K562 (cell line): ENCODE measurements around the gene ANTKMT. TPM values are rescaled to one million over a fixed set of nuclear protein-coding genes. Genes with fewer than 3 reads are reported as not detected.

Source experiments
- CBX3 ChIP-seq, 2 experiments: IDR thresholded peaks; 1 replicate in 1 of 2; 2 replicates in 1 of 2; pipeline ENCODE4 v1.6.1; 2012; ENCODE audit warnings: inconsistent platforms in 2 of 2, low read length in 2 of 2, borderline replicate concordance in 1 of 2, control low read depth in 1 of 2
- CREB1 ChIP-seq, 2 experiments: sonication (generic) in 1 of 2; formaldehyde crosslinking in 1 of 2; IDR thresholded peaks; 2 replicates each; pipeline versions ENCODE4 v1.6.1 to v1.8.0; 2012 to 2022; ENCODE audit warnings: inconsistent platforms in 1 of 2, mild to moderate bottlenecking in 1 of 2, missing genetic modification reagents in 1 of 2, moderate library complexity in 1 of 2
- CREB5 ChIP-seq: fragments of 250-450 bp; sonication (Bioruptor Pico); IDR thresholded peaks from 2 replicates; pipeline ENCODE4 v1.5.0; 2020; ENCODE audit warnings: mild to moderate bottlenecking
- E2F1 ChIP-seq: sonication (generic); formaldehyde crosslinking; IDR thresholded peaks from 2 replicates; pipeline ENCODE4 v1.8.1; 2023; ENCODE audit warnings: mild to moderate bottlenecking, missing genetic modification reagents, moderate library complexity
- ETV1 ChIP-seq: fragments of 450-650 bp; conservative IDR thresholded peaks from 2 replicates; pipeline ENCODE4 v1.6.1; 2016; ENCODE audit warnings: missing genetic modification characterization, control low read depth, low read depth, missing compliant biosample characterization
- FOXP1 ChIP-seq: sonication (generic); formaldehyde crosslinking; IDR thresholded peaks from 2 replicates; pipeline ENCODE4 v1.8.0; 2022; ENCODE audit warnings: mild to moderate bottlenecking, missing genetic modification reagents
- MEF2D ChIP-seq: conservative IDR thresholded peaks from 2 replicates; pipeline ENCODE4 v1.6.1; 2016; ENCODE audit warnings: low read depth, missing genetic modification characterization, missing compliant biosample characterization
- MYBL2 ChIP-seq, 2 experiments: fragments of 450-650 bp in 1 of 2; sonication (generic) in 1 of 2; formaldehyde crosslinking in 1 of 2; IDR thresholded peaks; 2 replicates each; pipeline versions ENCODE4 v1.6.1 to v1.8.1; 2017 to 2022; ENCODE audit warnings: borderline replicate concordance in 1 of 2, inconsistent platforms in 1 of 2, low read depth in 1 of 2, mild to moderate bottlenecking in 1 of 2, missing genetic modification reagents in 1 of 2, moderate library complexity in 1 of 2
- NR2C2 ChIP-seq, 2 experiments: fragments of 200-800 bp in 1 of 2; sonication (Bioruptor generic) in 1 of 2; sonication (generic) in 1 of 2; formaldehyde crosslinking in 1 of 2; IDR thresholded peaks; 2 replicates each; pipeline versions ENCODE4 v1.6.1 to v1.8.0; 2016 to 2022; ENCODE audit warnings: mild to moderate bottlenecking in 1 of 2, missing compliant biosample characterization in 1 of 2, missing genetic modification characterization in 1 of 2, missing genetic modification reagents in 1 of 2
- POLR3A ChIP-seq: IDR thresholded peaks from 2 replicates; pipeline ENCODE4 v1.6.1; 2011; ENCODE audit warnings: borderline replicate concordance, mild to moderate bottlenecking, moderate library complexity; ENCODE audit not compliant: insufficient read length, insufficient read depth; ENCODE audit errors: extremely low read depth
- SIN3B ChIP-seq: fragments of 450-650 bp; IDR thresholded peaks from 2 replicates; pipeline ENCODE4 v1.6.1; 2017; ENCODE audit warnings: low read depth, mild to moderate bottlenecking, moderate library complexity
- TEAD2 ChIP-seq: fragments of 450-650 bp; IDR thresholded peaks from 2 replicates; pipeline ENCODE4 v1.6.1; 2016; ENCODE audit warnings: missing genetic modification characterization, control low read depth, missing compliant biosample characterization
- THRAP3 ChIP-seq: fragments of 450-650 bp; IDR thresholded peaks from 2 replicates; pipeline ENCODE4 v1.6.1; 2016; ENCODE audit warnings: mild to moderate bottlenecking, inconsistent platforms, borderline replicate concordance
- ZBTB8A ChIP-seq: fragments of 450-650 bp; IDR thresholded peaks from 2 replicates; pipeline ENCODE4 v1.6.1; 2018; ENCODE audit warnings: mild to moderate bottlenecking, moderate library complexity; ENCODE audit not compliant: partially characterized antibody
- ZNF124 ChIP-seq: sonication (generic); formaldehyde crosslinking; IDR thresholded peaks from 2 replicates; pipeline ENCODE4 v1.8.1; 2022; ENCODE audit warnings: missing genetic modification reagents
- ZNF134 ChIP-seq: fragments of 250-450 bp; sonication (Bioruptor Pico); conservative IDR thresholded peaks from 2 replicates; pipeline ENCODE4 v1.4.0; 2020
- ZNF408 ChIP-seq: fragments of 250-450 bp; sonication (Bioruptor Pico); IDR thresholded peaks from 2 replicates; pipeline ENCODE4 v1.4.0; 2020; ENCODE audit warnings: low read depth, mild to moderate bottlenecking, moderate library complexity
- ZNF518B ChIP-seq: fragments of 250-450 bp; sonication (Bioruptor Pico); IDR thresholded peaks from 2 replicates; pipeline ENCODE4 v1.5.0; 2021; ENCODE audit warnings: mild to moderate bottlenecking, moderate library complexity
- ZNF668 ChIP-seq: fragments of 250-450 bp; sonication (Bioruptor Pico); IDR thresholded peaks from 2 replicates; pipeline ENCODE4 v1.8.0; 2022; ENCODE audit warnings: mild to moderate bottlenecking, inconsistent platforms
- ZNF707 ChIP-seq: fragments of 250-450 bp; sonication (Bioruptor Pico); conservative IDR thresholded peaks from 2 replicates; pipeline ENCODE4 v1.8.0; 2022; ENCODE audit warnings: inconsistent platforms, mild to moderate bottlenecking, moderate library complexity
- polyA plus RNA-seq, 8 experiments: library from polyadenylated mRNA; depleted of rRNA in 4 of 8; stranded (reverse) in 5 of 8; unstranded in 3 of 8; fragments of >200 nt; fragmentation: Nextera tagmentation in 2 of 8; fragmentation: Illumina TruSeq in 1 of 8; extraction: Ambion mirVana in 2 of 8; extraction: Trizol in 1 of 8; gene quantifications; 2 replicates each; pipeline versions ENCODE4 v1.2.1 to v1.2.3, GENCODE V29; 2011 to 2014; ENCODE audit warnings: inconsistent platforms in 1 of 8, missing spikeins in 1 of 8
- total RNA-seq, 7 experiments: library from RNA; depleted of rRNA in 6 of 7; stranded (reverse); fragments of >200 nt in 6 of 7; fragmentation: Illumina TruSeq in 2 of 7; extraction: Trizol in 2 of 7; gene quantifications; 2 replicates each; pipeline versions ENCODE4 v1.2.1 to v1.2.3, GENCODE V29; 2011 to 2021; ENCODE audit warnings: low replicate concordance in 1 of 7

Gene ANTKMT
- total and polyA plus RNA-seq, 9 of the 15 experiments (the other 6 are each of a cell fraction or from before 2014, with no cell fraction given), result 0.58 to 217 (median 19.1) TPM

- no peak for TF ChIP-seq CREB5
- no peak for TF ChIP-seq POLR3A
- peak; percentile 83; the same call in 1 of the 2 replicates for TF ChIP-seq NR2C2 (CRISPR knock-in tag; IDR thresholded peaks at IDR 0.05)
- peak; percentile 57; the same call in 1 of the 2 replicates for TF ChIP-seq NR2C2 (tag; IDR thresholded peaks at IDR 0.05)
- TF ChIP-seq ZNF668 (CRISPR knock-in tag), result no peak
- TF ChIP-seq MEF2D (tag), result no peak
- peak in 1 of 2 experiments; percentile 78; a peak in 1 of 3 replicates for TF ChIP-seq CBX3 (IDR thresholded peaks at IDR 0.05; ENCODE audit: borderline replicate concordance in 1 of 2, low read length in 2 of 2)
- peak; percentile 30; the same call in 1 of the 2 replicates for TF ChIP-seq SIN3B
- TF ChIP-seq ZNF518B (CRISPR knock-in tag), result no peak
- no peak for TF ChIP-seq MYBL2 (IDR thresholded peaks at IDR 0.05; ENCODE audit: low read depth)
- TF ChIP-seq MYBL2 (CRISPR knock-in tag; IDR thresholded peaks at IDR 0.05; ENCODE audit: borderline replicate concordance), result no peak
- no peak for TF ChIP-seq ETV1 (tag)
- no peak for TF ChIP-seq THRAP3
- TF ChIP-seq FOXP1 (CRISPR knock-in tag), result peak; percentile 98
- no peak for TF ChIP-seq TEAD2 (tag)
- no peak for TF ChIP-seq ZNF707 (CRISPR knock-in tag)
- TF ChIP-seq ZNF124 (CRISPR knock-in tag), result no peak
- TF ChIP-seq ZBTB8A, result no peak
- no peak for TF ChIP-seq ZNF408 (CRISPR knock-in tag)
- TF ChIP-seq ZNF134, result no peak
- peak; percentile 62; the same call in 1 of the 2 replicates for TF ChIP-seq E2F1 (CRISPR knock-in tag)
- TF ChIP-seq CREB1 (IDR thresholded peaks at IDR 0.05), result no peak; the same call in 1 of the 2 replicates
- TF ChIP-seq CREB1 (CRISPR knock-in tag; IDR thresholded peaks at IDR 0.05), result peak; percentile 59; the same call in 1 of the 2 replicates
Observed at GRCh38 chr16:695355-696089, 25.4 kb upstream of the ANTKMT start (continued).
